Liver (tissue), 3 donors: ENCODE data around the gene ELOVL2.

Experiments used
- FOXA1 ChIP-seq: IDR thresholded peaks from 2 replicates; pipeline ENCODE4 v1.6.1; 2016; ENCODE audit warnings: antibody characterized with exemption
- REST ChIP-seq: IDR thresholded peaks from 2 replicates; pipeline ENCODE4 v1.6.1; 2016; ENCODE audit warnings: antibody characterized with exemption, mild to moderate bottlenecking
- TAF1 ChIP-seq: conservative IDR thresholded peaks from 2 replicates; pipeline ENCODE4 v1.6.1; 2016; ENCODE audit warnings: antibody characterized with exemption, mild to moderate bottlenecking
- YY1 ChIP-seq: IDR thresholded peaks from 2 replicates; pipeline ENCODE4 v1.6.1; 2016; ENCODE audit warnings: antibody characterized with exemption, mild to moderate bottlenecking
- TF ChIP-seq, protein P1 (sequence below): fragments of 150-350 bp; IDR thresholded peaks from 2 replicates; pipeline ENCODE4 v1.5.1; 2017; ENCODE audit warnings: improper control_type of control experiment, low read depth, low read length; ENCODE audit not compliant: missing input control
- donor health status: healthy.
- donor health status: healthy.

- TF ChIP-seq, protein P1, sequence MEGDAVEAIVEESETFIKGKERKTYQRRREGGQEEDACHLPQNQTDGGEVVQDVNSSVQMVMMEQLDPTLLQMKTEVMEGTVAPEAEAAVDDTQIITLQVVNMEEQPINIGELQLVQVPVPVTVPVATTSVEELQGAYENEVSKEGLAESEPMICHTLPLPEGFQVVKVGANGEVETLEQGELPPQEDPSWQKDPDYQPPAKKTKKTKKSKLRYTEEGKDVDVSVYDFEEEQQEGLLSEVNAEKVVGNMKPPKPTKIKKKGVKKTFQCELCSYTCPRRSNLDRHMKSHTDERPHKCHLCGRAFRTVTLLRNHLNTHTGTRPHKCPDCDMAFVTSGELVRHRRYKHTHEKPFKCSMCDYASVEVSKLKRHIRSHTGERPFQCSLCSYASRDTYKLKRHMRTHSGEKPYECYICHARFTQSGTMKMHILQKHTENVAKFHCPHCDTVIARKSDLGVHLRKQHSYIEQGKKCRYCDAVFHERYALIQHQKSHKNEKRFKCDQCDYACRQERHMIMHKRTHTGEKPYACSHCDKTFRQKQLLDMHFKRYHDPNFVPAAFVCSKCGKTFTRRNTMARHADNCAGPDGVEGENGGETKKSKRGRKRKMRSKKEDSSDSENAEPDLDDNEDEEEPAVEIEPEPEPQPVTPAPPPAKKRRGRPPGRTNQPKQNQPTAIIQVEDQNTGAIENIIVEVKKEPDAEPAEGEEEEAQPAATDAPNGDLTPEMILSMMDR, result no peak
- TF ChIP-seq YY1 (no peak), REST (no peak), FOXA1 (no peak), TAF1 (no peak)
Measured at GRCh38 chr6:11023032-11023431, 21.1 kb downstream of the ELOVL2 start.
